Spleen (tissue), 7 donors: Measurements from ENCODE around the gene EML5.

Source experiments
- CTCF ChIP-seq, 11 experiments: fragments of 200-600 bp in 7 of 11; fragments of 450-650 bp in 4 of 11; sonication (generic) in 4 of 11; IDR thresholded peaks in 8 of 11; conservative IDR thresholded peaks in 3 of 11; 1 replicate in 7 of 11; 2 replicates in 4 of 11; pipeline versions ENCODE4 v1.4.0 to v1.8.0; 2016 to 2021; ENCODE audit warnings: antibody characterized with exemption in 11 of 11, inconsistent platforms in 4 of 11, mild to moderate bottlenecking in 1 of 11
- POLR2A ChIP-seq, 3 donors: fragments of 450-650 bp; IDR thresholded peaks; one replicate each; pipeline ENCODE4 v1.5.1; 2017; ENCODE audit warnings: antibody characterized with exemption in 3 of 3, mild to moderate bottlenecking in 1 of 3
- POLR2AphosphoS5 ChIP-seq, 3 donors: sonication (generic); formaldehyde crosslinking; IDR thresholded peaks; one replicate each; pipeline ENCODE4 v1.5.1; 2017; ENCODE audit warnings: antibody characterized with exemption in 3 of 3
- donor health status: DM: no; HTN: no; CAD: no; lungs with moderate emphysema.
- donor health status: DM: no; HTN: no; CAD: no.
- donor health status: DM: no; HTN: no; CAD: no.

GRCh38 chr14:88837495-88837894 lies 44.7 kb upstream of the EML5 start:
- no peak for TF ChIP-seq CTCF (IDR thresholded peaks at IDR 0.05 in 8 of 11, conservative IDR thresholded peaks at IDR 0.05 in 3 of 11)
- TF ChIP-seq POLR2AphosphoS5 (IDR thresholded peaks at IDR 0.05) = no peak
- TF ChIP-seq POLR2A (IDR thresholded peaks at IDR 0.05) = no peak
